H1 (cell line): ENCODE results near the gene VSTM2L.

ENCODE experiments used
- EZH2 ChIP-seq: fragments of 200-600 bp; sonication (generic); IDR thresholded peaks from 2 replicates; pipeline ENCODE4 v1.7.1; 2012; ENCODE audit warnings: low read depth, mild to moderate bottlenecking, moderate library complexity, low read length, inconsistent platforms; ENCODE audit not compliant: severe bottlenecking
- GABPA ChIP-seq: IDR thresholded peaks from 2 replicates; pipeline ENCODE4 v1.6.1; 2011; ENCODE audit warnings: mild to moderate bottlenecking, low read length, moderate library complexity, borderline replicate concordance; ENCODE audit not compliant: insufficient read depth
- SUZ12 ChIP-seq: fragments of 200-600 bp; sonication (generic); IDR thresholded peaks from 2 replicates; pipeline ENCODE4 v1.6.1; 2012; ENCODE audit warnings: mild to moderate bottlenecking, inconsistent platforms, low read length, moderate library complexity, mixed read lengths
- USF2 ChIP-seq: IDR thresholded peaks from 2 replicates; pipeline ENCODE4 v1.6.1; 2011; ENCODE audit warnings: low read length, improper control_type of control experiment
- YY1 ChIP-seq: IDR thresholded peaks from 2 replicates; pipeline ENCODE4 v1.6.1; 2011; ENCODE audit warnings: low read depth, mild to moderate bottlenecking, low read length

GRCh38 chr20:37980383-37980782, 77.5 kb downstream of the VSTM2L start:
- no peak for TF ChIP-seq USF2
- no peak for TF ChIP-seq YY1
- no peak for TF ChIP-seq SUZ12
- no peak for TF ChIP-seq EZH2
- no peak for TF ChIP-seq GABPA
